ENCODE data around the gene KY.

Gene KY

DNA sequence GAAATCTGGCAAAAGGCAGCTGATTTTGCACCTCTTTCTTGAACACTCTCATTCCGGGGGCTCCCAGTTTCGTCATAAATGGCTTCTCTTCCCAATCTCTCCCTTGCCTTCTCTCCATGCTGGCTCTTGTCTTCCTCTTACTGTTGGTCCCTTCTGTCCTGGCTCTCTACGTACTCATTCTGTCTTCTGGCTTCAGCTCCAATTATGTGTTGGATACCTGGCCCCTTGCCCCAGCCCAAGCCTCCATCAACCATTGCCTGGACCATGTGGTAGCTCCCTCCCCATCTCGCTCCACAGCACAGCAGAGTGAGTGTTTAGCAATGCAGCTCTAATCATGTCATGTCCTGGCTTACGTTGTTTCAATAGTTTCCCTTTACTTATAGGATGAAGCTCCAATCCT is 21.7 kb upstream of the KY start:
- DNase-seq = no peak

DNA sequence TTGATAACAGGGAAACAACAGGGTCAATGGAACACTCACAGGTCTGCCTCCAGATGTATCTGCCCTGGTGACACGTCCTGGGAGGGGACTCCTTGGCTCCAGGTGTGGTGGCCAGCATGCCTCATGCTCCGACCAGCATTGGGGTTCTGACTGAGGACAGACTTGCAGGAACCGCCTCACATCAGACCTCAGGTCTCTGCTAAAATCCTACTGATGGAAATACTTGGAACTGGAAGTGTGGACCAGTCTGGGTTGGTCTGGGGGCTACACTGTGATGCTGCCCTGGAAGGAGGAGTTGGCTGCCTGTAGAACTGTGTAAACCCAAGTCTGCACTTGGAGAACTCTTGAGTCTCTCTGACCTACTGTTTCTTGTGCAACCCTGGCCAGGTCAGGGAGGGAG is 17.1 kb upstream of the KY start:
- DNase-seq = no peak

DNA sequence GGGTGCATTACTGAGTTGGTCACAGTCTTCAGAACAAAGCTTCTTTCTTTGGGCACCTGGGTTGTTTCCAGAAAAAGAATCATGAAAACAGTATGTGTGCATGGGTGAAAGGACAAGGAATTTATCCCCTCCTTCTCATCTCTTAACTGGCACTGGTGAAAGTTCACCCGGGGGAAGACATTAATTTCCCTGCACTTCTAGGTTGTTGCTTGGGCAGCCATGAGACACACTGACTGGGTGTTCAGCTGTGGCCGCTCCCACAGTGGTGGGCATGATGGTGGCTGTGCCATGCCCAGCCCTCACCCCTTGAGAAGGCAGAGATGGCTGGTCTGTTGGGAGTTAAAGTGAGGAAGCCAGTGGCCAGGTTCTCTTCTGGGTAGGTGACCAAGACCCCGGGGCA is 16.6 kb upstream of the KY start:
- no peak for DNase-seq

DNA sequence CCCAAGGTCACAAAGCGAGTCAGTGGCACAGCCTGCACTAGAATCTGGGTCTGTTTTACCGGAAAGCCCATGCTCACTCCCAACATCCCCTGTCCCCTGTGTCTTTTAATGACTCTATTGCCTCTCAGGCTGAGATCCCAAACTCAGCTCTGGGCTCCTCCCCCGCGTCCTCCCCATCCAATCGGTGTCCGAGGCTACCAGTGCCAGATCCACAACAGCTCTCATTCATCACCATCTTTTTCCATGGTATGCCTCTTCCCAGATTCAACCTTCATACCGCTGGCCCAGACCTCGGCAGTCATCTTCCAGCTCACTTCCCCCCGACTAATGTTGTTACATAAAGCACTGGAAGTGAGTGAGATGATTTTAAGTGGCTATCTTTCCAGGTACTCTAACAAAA is 16.1 kb upstream of the KY start:
- no peak for DNase-seq

DNA sequence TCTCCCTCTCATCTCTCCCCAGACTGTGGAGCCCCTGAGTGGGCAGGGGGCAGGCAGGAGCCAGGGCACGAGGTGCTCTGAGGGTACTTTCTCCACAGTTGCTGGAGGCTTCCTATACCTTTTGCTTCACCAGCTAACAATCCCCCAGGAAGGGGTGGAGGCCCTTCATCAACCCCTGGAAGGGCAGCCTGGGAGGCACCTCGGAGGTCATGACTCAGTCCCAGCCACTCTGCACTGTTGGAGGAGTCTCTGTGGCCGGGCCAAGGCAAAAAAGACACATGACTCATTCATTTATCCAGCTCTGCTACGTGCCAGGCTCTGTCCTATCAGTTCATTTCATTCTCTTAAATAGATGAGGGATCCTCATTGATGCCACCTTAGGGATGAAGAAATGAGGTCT is 15.6 kb upstream of the KY start:
- no peak for DNase-seq

DNA sequence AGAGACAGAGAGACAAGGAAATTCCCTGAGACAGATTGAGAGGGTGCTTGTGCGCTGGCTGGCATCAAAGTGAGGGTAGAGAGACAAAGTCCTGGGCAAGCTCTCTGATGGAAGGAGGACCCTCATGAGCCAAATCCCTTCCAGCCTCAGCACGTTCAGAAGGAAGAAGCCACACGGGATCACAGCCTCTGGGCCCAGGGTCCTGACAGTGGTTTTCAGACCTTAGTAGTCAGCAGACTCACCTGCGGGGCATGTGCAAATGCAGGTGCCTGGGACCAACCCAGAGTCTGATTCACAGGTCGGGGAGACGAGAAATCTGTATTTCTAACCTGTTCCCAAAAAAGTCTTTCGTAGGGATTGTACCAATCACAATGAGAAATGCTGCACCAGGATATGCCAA is 15.2 kb upstream of the KY start:
- no peak for DNase-seq

DNA sequence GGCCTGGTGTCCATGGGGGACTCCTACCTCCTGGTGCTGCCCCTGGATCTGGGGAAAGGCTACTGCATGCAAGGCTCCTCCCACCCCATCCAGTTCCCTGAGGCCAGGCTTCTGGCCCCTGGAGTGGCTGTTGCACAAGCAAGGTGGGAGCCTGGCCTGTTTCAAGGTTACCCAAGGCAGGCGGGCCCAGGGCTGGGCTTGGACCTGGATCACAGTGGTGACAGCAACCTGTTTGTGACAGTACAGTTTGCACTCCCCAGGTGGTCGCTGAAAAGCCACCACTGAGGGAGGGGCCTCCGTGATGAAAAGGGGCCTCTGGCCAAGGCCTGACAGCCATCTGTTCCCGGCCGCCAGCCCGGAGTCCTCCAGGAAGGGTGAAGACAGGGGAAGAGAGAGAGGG is 14.4 kb upstream of the KY start:
- DNase-seq = no peak

DNA sequence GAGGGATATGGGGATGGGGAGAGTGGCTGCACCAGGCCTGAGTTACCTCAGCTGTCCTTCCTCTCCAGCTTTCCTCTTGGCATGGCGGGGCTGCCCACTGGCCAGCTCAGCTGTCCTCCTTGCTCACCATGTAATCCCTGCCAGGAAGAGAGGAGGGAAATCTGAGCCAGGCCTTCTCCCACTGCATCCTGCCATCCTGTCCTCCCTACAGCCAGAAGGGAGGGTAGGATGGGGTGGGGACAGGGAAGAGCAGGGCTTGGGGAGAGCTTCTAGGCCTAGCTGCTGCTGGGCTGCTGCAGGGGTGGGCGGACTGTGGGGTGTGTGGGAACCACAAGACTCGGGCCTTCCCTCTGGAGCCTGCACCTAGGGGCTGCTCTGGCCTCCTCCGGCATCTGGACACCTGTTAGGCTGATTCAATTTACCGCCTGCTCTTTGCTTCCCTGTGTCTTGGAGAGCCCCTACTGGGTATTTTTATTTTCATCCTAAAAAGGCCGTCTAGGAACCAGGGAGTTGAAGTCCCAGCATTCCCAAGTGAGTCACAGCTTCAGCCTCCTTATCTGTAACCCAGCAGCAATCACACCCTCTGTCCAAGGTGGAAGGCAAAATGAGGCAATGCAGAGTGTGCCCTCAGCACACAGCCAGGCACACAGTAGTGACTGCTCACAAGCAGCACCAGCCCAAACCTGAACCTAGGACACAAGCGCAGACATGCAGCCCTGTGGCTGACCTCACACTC is 13.1 kb upstream of the KY start:
- no peak for DNase-seq

DNA sequence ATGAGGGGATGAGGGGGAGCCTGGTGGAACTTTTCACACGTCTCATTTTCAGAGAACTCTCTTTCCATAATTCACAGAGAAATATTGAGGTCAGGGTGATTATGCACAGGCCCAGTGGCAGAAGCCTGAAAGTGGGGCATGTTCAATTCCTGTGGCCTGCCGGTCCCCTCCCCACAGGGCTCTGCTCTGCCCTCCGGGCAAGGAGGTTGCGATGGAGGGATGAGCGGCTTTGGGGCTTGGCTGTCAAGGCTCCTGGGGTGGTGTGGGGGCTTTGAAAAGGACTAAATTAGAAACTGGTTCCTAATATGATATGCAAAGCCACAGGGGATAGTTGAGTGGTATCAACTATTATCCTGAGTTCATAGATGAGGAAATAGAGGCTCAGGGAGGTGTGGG is 9.2 kb upstream of the KY start:
- no peak for DNase-seq

DNA sequence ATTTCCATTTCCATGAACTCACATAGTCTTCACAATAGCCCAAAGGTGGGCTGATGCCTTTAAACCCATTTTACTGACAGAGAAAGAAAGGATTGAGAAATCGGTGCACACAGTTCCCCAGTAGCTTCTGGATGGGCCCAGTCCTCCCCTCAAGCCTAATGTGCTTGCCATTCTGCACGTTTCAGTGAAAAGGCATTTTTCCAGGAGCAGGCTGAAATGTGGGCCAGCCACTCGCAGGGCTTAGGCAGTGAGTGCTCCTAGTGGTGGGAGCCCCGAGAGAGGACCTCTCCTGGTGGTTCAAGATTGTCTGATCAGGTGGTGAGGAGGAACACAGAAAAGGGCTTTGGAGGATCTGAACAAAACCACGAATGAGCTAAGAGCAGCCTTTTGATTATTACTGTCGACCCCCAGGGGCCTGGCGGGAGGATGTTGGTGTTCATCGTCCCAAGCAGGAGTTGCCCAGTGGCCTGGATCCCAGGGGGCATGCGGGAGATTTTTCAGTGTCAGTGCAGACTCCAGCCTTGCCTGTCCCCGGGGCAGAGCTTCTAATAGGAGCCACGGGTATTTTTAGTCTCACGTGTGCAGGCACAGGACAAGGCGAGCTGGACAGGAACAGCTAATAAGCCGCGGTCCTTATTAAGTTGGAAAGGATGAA is 8.7 kb upstream of the KY start:
- DNase-seq = no peak

DNA sequence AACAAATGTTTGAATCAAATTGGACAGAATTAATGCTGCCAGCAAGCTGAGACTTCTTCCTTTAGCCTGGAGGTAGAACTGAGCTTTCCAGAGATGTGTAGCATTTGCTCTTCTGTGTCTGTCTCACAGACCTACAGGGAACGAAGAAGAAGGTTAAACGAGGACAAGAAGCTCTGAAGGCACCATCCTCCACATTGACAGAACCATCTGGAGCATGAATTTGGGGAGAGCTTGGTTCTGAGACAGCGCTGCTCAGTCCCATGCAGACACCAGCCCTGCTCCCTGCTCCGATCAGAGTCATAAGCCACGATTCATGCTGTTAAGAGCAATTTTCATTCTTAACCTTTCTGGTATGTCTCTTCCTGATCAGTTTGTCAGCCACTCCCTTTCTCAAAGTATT is 7.7 kb upstream of the KY start:
- no peak for DNase-seq

DNA sequence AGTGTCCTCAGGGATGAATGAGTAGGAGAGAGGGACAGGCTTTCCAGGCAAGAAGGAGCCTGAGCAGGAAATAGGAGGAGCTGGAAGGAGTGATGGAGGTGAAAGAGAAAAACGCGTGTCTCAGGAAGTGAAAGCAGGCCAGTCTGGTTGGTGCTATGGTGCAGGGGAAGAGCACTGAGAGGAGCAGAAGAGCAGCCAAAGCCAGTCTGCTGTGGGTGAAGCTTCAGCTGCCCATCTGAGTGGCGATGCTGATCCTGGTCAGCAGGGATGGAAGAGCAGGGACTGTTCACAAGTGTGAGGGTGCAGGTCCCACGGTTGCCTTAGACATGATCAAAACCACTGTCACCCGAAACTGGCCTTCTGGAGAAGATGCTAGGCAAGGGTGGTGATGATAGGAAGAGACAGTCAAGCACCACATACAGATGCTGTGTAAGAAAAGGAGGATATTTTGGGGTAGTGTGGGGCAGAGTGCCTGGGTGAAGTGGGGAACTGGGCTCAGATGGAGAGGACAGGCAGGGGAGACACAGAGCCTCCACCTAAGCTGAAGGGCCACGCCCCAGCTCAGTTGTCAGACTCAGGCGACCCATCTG is 5.5 kb upstream of the KY start:
- DNase-seq = no peak

DNA sequence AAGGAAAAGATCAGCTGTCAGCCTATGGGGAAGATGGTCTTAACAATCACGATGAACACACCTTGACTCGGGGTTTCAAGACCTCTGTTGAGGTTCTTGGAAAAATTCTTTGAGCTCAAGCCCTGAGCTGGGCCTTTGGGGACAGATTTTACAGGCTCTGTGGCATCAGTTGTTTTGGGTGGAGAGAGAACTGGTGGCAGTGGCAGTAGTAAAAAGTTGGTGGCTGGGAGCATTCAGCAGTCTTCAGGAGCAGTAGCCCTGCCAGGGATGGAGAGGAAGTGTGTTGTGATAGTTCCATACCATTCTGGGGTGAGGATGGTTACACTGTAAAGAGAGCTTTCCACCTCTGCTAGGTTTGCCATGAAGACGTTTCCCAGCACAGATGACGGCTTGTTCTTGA is 4.9 kb upstream of the KY start:
- no peak for DNase-seq

DNA sequence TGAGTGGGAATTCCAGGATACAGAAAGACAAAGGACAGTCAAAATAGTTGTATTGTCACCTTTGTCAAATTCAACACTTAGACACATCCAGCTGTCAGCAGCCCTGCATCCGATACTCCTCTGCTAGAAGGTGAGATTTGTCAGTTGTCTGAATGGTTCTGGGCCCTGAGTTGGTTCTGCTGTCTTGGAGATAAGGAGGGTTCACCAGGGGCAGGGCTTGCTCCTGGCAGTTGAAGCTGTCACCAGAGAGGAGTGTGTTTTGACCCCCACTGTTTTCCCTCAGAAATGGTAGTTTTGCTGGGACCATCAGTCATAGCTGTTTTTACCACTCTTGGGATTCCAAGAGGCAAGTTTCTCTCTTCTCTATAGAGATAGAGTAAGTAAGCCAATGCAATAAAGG is 3.2 kb upstream of the KY start:
- no peak for DNase-seq

DNA sequence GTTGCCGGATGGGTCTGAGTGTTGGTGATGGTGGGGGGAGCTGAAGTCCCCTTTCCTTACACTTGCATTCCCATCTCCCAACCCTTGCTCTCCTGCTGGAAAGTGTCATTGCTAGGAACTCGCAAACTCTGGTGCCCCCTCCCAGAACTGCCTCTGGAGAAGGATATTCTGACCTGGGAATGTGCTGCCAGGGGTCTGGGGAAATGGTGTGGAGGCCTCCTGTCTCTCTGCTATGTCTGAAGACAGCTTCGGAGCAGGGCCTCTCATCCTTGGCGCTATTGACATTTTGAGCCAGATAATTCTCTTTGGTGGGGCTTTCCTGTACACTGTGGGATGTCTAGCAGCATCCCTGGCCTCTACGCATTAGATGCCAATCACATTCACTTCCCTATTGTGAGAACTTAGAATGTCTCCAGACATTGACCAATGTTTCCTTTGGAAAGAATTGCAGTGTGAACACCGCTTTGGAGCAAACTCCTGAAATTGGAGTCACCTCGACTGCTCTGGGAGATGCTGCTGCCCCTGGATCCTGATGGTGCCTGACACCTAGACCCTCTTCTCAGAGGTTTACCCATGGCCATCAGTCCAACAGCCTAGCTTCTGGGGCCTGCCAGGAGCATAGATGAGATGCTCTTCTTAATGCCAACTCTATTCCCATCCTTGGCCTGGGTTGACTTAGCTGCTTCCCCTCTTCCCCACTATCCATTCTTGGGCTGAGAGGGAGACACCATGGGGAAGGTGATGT is 2.2 kb upstream of the KY start:
- no peak for DNase-seq

DNA sequence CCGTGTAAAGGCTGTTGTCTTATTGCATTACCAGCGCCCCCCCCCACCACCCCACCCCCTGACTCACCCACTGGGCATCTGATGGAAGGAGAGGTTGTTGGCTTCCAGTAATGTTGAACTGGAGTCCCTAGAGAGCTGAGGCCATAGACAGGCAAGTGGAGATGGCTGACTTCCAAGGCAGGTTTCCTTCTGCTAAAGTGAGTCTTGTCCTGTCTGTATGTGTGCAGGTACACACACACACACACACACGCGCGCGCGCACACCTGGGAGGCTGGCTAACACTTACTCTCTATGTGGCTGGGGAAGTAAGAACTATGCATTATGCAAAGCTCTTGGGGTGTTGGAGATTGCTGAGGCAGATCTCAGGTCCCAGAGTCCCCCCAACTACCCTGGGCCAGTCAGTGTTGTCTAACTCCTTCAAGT is 1.6 kb upstream of the KY start:
- no peak for DNase-seq

DNA sequence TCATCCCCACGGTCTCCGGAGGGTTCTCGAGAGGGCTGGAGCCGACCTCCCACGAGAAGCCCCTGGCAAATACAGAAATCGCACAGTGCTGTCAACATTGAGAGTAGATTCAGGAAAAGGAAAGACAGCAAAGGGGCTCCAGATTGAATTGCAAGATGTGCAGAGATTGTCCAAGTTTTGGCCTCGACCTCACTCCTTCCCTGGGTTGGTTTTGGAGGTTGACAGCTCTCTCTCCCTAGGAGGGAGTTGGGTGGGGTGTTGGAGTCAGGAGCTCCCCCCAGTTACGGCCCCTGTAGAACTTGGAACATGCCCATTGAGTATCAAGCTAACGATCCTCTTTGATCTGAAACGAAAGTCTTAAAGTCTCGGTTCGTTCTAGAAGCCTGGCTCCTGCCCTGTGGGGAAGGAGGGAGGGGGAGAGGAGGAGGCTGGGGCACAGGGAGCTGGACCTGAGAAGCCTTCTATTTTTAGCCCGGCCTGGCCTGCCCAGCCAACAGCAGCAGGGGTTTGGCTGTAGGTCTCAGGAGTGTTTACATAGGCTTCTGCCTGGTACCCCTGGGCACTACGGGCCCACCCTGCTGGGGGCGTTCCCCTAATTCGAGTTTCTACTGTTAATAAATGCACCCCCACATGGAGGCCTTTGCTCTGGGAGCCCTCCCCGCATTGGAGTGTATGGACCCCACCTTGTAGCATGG is 672 bp upstream of the KY start:
- DNase-seq = no peak

DNA sequence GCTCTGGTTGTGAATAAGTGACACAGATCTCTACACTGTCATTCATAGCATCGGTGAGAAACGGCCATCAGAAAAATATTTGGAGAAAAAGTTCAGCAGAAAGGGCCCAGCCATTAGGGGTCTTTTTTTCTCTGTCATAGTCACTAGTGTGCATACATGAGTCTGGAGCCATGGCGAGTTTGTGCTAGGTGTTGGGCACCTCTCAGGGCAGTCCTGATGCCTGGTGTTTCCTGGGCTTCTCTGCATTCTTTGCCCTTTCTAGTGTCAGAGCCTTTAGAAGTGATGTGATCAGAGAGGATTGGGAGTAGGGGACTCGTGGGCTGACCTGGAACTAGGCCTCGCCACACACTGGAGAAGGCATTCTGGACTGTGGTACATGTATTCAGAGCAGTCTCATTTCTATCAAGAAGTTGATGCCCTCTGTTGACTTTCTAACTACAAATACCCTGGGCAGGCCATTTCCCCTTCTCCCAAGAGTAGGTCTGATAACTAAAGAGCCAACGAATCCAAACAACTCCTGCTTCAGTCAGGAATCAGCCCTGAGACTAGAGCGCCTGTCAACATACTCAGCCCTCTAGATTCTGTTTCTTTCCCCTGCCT is 1.6 kb downstream of the KY start:
- no peak for DNase-seq

DNA sequence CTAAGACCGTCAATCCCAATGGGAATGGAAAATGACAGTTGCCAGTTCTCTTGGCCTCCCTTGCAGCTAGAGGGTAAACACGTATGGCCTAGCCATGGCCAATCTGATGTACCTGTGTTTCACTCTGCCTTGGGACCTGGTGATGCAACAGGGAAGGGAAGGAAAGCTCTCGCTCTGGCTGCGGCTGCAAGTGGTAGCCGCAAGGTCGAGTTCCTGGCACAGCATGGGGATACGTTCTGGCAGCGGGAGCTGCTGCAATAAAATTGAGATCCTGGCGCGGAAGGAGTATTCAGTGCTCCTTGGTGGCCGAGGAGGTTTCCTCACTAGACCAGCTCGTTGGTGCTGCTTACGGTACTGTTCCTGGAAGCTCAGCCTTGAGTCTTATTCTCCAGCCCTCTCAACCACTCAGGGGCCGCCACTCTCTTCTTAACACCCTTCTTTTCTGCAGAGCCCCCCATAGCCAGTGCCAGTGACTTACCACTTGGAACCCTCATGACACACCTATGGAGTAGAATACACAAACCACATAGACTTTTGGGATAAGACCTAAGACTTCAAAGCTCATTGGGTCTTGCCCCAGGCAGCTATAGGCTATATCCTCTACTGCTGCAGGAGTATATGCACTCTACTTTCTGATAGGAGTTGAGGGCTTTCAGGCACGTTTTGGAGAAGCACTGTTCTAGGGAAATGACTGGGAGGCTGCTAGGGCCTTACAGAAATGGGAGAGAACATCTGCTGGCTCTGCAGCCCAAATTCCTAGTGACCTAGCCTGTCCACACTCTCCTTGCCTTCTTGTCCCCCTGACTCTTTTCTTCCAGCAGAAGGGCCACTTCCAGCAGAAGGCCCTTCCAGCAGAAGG is 2.7 kb downstream of the KY start:
- no peak for DNase-seq

DNA sequence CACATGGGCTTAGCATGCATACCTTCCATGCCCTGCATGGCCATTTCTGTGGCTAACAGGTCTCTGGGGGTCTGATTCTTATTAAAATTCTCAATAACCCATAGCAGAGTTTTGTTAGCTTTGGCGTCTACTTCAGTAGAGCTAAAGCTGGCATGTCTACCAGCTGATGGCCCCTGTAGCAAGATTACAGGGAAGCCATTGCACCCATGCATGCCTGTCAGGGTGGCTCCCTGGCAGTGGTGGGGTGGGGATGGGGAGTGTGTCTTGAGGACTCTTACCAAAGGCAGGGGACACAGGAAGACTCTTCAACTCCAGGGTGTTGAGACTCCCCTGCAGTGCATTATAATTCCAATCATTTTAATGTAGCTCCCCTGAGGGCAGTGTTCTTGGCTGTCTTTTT is 4.7 kb downstream of the KY start:
- DNase-seq = no peak

DNA sequence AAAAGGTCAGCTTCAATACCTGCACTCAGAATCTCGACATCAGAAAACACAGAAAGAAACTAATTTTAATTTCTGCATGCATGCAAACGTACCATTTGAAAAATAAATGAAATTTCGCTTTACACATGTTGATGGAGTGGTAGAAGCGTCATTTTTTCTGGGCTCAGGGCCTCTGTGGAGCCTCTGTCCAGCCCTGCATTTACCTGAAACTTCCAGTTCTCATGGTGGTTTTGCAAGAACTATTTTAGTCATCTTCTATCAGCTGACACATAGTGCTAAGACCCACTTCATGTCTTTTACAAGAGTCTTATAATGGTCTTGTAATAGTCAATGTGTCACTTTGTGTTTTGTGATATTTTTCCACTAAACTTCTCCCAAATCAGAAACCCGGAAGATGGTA is 5.3 kb downstream of the KY start:
- DNase-seq = no peak
